GM12892 (cell line): ENCODE data around the gene DDX54.

Source experiments
- POLR2A ChIP-seq: IDR thresholded peaks from 2 replicates; pipeline ENCODE4 v1.6.1; 2011; ENCODE audit warnings: low read depth, low read length, control low read depth
- POLR2AphosphoS5 ChIP-seq: IDR thresholded peaks from 2 replicates; pipeline ENCODE4 v1.6.1; 2011; ENCODE audit warnings: low read depth, low read length, control low read depth
- TAF1 ChIP-seq: IDR thresholded peaks from 2 replicates; pipeline ENCODE4 v1.6.1; 2011; ENCODE audit warnings: low read depth, mild to moderate bottlenecking, control low read depth, low read length, borderline replicate concordance

GRCh38 chr12:113167868-113168267 lies 17.4 kb downstream of the DDX54 start:
- TF ChIP-seq POLR2A (no peak), POLR2AphosphoS5 (no peak), TAF1 (no peak)
